T1000 (cell line): Measurements from ENCODE around the gene TSKU.

Experiments
- DNase-seq: peaks from one replicate; lab custom pipeline; 2025; ENCODE audit warnings: mixed read lengths; lab: John Stamatoyannopoulos, UW

Gene TSKU, protein sequence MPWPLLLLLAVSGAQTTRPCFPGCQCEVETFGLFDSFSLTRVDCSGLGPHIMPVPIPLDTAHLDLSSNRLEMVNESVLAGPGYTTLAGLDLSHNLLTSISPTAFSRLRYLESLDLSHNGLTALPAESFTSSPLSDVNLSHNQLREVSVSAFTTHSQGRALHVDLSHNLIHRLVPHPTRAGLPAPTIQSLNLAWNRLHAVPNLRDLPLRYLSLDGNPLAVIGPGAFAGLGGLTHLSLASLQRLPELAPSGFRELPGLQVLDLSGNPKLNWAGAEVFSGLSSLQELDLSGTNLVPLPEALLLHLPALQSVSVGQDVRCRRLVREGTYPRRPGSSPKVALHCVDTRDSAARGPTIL

DNA sequence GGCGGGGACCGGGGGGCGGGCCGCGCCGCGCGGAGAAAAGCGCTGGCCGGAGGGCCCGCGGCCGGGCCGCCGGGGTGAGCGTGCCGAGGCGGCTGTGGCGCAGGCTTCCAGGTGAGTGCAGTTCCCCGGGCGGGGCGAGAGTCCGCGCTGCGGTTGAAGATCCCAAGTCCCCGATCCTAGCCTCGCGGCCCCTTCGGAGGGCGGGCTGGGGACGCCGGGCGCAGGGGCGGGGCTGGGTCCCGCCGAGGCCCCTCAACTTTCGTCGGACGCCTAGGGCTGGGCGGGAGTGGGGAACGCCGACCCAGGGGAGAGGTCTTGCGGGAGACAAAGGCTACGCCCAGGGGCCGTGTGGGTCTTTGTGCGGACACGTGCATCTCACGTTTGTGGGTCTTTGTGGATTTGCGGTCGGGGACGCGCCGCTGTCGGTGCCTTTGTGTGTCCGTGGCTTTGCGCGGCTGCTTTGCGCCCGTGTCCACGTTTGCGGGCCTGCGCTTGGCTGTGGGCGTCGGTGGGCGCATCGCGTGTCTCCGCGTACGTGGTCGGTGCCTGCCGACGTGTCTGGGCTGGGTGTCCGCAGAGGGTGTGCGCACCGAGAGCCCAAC, at the start of gene TSKU:
Gene TSKU (plus strand): TSS at position 63 of the 602 bp plus-strand sequence. CDS start 12,261 bp downstream, outside the sequence.
- no peak for DNase-seq

GRCh38 chr11:76733906-76734305, 49.2 kb upstream of the TSKU start:
- DNase-seq: peak; percentile 17

DNA sequence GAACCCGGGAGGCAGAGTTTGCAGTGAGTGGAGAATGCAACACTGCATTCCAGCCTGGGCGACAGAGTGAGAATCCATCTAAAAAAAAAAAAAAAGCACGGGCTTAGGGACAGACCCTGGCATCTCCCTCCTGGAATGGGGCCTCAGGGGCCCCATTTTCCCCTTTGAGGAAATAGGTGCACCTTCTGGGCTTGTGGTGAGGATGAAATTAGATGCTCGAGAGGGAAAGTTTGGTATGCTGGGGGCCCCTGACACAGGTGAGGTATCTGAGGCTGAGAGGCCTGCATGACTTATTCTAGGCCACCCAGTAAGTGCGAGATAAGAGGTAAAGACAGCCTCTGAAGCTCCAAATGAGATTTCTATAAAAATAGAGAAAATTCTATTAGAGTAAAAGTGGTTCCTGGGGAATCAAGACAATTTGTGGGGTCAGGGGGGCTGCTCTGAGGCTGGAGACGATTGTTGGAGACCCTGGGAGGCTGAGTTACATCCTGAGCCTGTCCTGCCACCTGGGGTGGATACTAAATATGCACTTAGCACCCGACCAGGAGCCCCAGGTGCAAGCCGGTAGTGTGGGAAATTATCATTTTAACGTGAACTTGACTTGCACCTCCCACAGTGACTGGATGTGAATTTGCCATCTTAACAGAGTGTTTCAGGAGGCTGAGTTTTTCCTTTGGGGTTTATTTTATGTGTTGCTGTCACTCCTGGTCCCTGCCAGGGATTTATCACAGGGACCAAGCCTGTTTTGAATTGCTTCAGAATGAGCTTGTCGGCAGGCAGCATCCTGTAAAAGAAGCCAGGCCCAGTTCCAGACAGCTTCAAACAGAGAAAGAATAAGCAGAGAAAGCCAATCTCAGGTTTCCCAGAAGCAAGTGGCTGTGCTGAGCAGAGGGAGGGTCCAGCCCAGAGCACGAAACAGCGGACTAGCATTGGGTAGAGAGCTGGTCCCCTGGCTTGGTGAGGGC, 48.4 kb upstream of the TSKU start:
- no peak for DNase-seq

GRCh38 chr11:76735841-76736240, 47.3 kb upstream of the TSKU start:
- no peak for DNase-seq

DNA sequence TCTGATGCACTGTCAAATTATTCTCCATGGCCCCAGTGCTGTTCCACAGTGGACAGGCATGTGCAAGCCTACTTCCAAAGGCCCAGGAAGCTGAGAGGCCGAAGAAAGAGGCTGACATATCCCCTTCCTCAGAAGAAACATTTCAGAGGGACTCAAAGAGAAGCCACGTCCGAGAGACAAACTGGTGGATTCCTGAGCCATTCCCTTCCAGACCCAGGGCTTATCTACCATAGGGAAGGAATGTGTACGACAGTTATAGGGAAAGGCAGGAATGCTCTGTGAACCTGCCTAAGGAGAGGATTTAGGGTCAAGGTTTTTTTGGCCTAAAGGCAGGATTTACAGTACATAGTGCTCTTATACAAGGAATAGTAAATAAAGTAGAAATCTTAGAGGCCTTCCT, 46.9 kb upstream of the TSKU start:
- no peak for DNase-seq

- no peak for DNase-seq
Measured at GRCh38 chr11:76736773-76737495, 46.2 kb upstream of the TSKU start.

DNA sequence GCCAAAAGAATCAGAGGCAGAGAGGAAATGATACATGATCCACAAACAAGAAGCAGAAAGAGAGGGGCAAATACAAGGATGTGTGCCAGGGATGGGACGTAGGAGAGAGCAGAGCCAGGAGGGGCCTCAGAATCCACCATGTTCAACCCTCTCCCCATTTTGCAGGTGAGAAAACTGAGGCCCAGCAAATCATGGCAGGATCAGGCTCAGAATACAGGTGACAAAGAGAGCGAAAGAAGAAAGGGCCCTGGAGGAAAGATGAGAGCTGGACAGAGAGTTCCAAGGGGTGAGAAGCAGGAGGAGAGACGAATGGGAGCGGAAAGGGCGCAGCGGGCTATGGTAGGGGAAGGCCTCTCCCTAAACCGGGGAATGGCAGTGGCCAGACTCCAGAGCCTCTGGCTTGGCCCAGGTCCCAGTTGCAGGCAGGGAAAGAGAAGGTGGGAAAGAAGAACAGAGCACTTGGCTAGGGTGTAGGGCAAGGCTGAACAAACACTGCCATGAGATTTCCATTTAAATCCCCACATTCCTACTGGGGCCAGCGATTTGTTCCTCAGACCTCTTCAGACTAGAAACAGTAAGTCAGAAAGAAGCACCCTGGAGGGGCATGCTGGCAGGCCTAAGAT, 44.4 kb upstream of the TSKU start:
- DNase-seq: no peak

- DNase-seq: no peak
Measured at GRCh38 chr11:76739798-76740197, 43.4 kb upstream of the TSKU start.

DNA sequence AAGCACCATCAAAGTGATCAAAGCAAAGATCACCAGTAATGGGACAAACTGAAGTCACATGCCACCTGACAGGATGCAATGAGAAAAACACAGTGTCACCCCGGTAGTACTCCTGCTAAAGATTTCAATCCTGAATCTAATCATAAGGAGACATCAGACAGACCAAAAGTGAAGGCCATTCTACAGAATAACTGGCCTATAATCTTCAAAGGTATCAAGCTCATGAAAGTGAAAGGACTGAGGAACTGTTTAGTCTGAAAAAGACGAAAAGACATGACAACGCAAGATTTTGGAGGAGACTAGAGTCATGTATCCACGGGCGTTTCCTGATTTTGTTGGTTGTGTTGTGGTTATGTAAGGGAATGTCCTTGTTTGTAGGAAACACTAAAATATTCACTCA, 42.4 kb upstream of the TSKU start:
- no peak for DNase-seq

DNA sequence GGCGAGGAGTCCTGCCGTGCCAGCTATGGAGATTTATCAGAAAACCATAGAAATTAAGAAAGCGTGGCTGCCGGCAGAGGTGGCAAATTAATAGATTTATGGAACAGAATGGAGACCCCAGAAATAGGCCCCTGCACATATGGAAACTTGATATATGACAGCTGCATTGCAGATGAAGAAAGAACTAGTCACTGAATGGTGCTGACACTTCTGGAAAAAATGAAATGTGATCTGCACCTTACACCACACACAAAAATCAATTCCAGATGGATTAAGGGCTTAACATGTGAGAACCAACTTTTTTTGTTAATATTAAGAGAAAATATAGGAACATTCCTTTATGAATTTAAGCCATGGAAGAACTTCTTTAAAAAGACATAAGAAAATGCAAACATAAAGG, 40.3 kb upstream of the TSKU start:
- DNase-seq: no peak

GRCh38 chr11:76744186-76745043, 38.7 kb upstream of the TSKU start:
- no peak for DNase-seq

DNA sequence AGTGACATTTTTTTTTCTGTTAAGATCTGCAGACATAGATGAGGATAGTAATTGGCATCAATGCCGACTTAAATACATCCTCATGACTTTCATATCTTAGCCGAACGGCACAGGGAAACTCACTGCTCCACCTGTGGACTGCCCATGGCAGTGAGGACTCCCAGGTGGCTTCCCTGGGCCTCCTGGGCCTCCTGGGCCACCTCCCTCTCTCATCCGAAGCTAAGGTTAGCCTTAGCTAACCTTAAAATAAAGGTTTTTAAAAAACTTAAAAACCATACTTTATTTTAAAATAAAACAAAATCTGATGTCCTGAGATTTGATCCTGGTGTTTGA, 38.1 kb upstream of the TSKU start:
- DNase-seq: no peak

- no peak for DNase-seq
Measured at GRCh38 chr11:76745561-76746207, 37.5 kb upstream of the TSKU start.

- no peak for DNase-seq
Measured at GRCh38 chr11:76747153-76747914, 35.8 kb upstream of the TSKU start.

- DNase-seq: no peak
Measured at GRCh38 chr11:76747915-76748860, 35.0 kb upstream of the TSKU start.

- no peak for DNase-seq
Measured at GRCh38 chr11:76748948-76749347, 34.2 kb upstream of the TSKU start.

DNA sequence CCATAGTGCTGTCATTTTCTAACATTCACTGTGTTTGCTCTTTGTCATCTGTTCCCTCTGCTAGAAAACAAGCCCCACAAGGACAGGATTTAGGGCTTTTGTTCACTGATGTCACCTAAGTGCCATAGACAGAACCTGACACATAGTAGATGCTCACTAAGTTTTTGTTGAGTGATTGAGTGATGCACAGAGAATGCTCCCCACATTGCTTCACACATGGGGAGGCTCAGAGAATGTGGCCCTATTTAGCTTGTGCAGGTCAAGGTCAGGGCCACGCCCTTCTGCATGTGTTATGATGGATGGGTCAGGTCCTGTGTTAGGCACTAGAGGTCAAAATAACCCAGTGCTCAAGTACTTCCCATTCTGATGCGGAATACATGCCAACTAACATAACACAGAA, 33.1 kb upstream of the TSKU start:
- no peak for DNase-seq

GRCh38 chr11:76750746-76751145, 32.4 kb upstream of the TSKU start:
- no peak for DNase-seq
